ENCODE measurements around the gene DCAF12.

Gene DCAF12

DNA sequence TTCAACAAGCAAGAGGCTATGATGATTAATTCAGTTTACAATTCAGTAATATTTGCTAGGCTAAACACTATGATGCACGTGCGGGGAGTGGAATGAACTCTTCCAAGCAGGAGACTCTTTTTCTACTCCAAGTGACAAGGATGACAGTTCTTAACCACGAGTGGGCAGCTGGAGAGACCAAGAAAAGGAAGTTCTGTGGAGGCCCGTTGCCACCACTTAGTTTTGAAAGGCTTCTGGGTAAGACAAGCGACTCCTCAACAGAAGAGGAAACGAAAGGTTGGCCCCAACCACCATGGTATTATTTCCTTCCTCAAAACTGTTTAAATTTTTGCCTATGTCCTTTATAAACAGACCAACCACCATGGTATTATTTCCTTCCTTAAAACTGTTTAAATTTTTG is 2.8 kb downstream of the DCAF12 start:
- H2AFZ ChIP-seq (ENCODE audit: low read length) = no peak overlapping the region
- no peak for DNase-seq (ENCODE audit: low spot score)
- no peak overlapping the region for H3K4me2 ChIP-seq (ENCODE audit: insufficient read depth, low read length, poor library complexity, severe bottlenecking)
- no peak overlapping the region for H3K14ac ChIP-seq (ENCODE audit: low read length)
- no peak overlapping the region for H2AK5ac ChIP-seq (ENCODE audit: low read depth, low read length)
- H3K4me1 ChIP-seq (ENCODE audit: control insufficient read depth in 2 of 2, insufficient read depth in 1 of 2, low read depth in 1 of 2, low read length in 2 of 2) = peaks cover 6 to 16% of the 10 kb centered on the region in 2 donors
- no peak overlapping the region for H2BK15ac ChIP-seq (ENCODE audit: low read length)
- H3K9me3 ChIP-seq (replicated peaks in 1 of 2; ENCODE audit: control insufficient read depth in 2 of 2, insufficient read depth in 1 of 2, low read depth in 1 of 2, low read length in 2 of 2) = peaks cover 0 to 2% of the 10 kb centered on the region in 2 donors
- no peak overlapping the region for H3K23ac ChIP-seq (ENCODE audit: low read depth, low read length, poor library complexity)
- H3K79me1 ChIP-seq (ENCODE audit: low read depth, low read length) = peaks cover 8% of the 10 kb centered on the region
- no peak overlapping the region for H3K18ac ChIP-seq (ENCODE audit: low read length)
- no peaks in the 10 kb centered on the region for H3K27me3 ChIP-seq (ENCODE audit: control insufficient read depth in 3 of 3, insufficient read depth in 3 of 3, low read depth in 1 of 3, low read length in 3 of 3)
- H3K4me3 ChIP-seq (ENCODE audit: low read length in 2 of 2) = no peak overlapping the region
- H4K91ac ChIP-seq (ENCODE audit: low read depth, low read length, poor library complexity) = no peak overlapping the region
- H2BK12ac ChIP-seq (ENCODE audit: low read length) = no peak overlapping the region
- H3K9ac ChIP-seq (ENCODE audit: low read depth, low read length, poor library complexity) = no peak overlapping the region
- H2BK5ac ChIP-seq (ENCODE audit: low read length) = no peak overlapping the region
- no CpG with 5 or more reads among the region's 6 CpGs for WGBS, 2 donors (ENCODE audit: extremely low coverage in 2 of 2, insufficient read length in 2 of 2, insufficient replicate concordance in 1 of 2)
- H3K36me3 ChIP-seq (replicated peaks in 1 of 2; ENCODE audit: control insufficient read depth in 2 of 2, insufficient read depth in 2 of 2, low read length in 2 of 2) = peaks cover 15 to 60% of the 10 kb centered on the region in 2 donors
- H3K27ac ChIP-seq (replicated peaks; ENCODE audit: low read length) = no peak overlapping the region
- H3K4ac ChIP-seq (ENCODE audit: low read length) = no peak overlapping the region
- no peak overlapping the region for H4K8ac ChIP-seq (ENCODE audit: low read depth, low read length)
- no peak overlapping the region for H2BK120ac ChIP-seq (ENCODE audit: low read depth, low read length)

GRCh38 chr9:34121996-34122395 is 4.5 kb downstream of the DCAF12 start:
- H2BK12ac ChIP-seq (ENCODE audit: low read length) = no peak overlapping the region
- no peak overlapping the region for H3K18ac ChIP-seq (ENCODE audit: low read length)
- H3K9ac ChIP-seq (ENCODE audit: low read depth, low read length, poor library complexity) = no peak overlapping the region
- H2BK5ac ChIP-seq (ENCODE audit: low read length) = no peak overlapping the region
- H3K23ac ChIP-seq (ENCODE audit: low read depth, low read length, poor library complexity) = no peak overlapping the region
- H3K27ac ChIP-seq (replicated peaks; ENCODE audit: low read length) = no peak overlapping the region
- no peak overlapping the region for H3K4me3 ChIP-seq (ENCODE audit: low read length in 2 of 2)
- H2AFZ ChIP-seq (ENCODE audit: low read length) = no peak overlapping the region
- no peak overlapping the region for H4K8ac ChIP-seq (ENCODE audit: low read depth, low read length)
- H3K36me3 ChIP-seq (replicated peaks in 1 of 2; ENCODE audit: control insufficient read depth in 2 of 2, insufficient read depth in 2 of 2, low read length in 2 of 2) = peaks cover 15 to 75% of the 10 kb centered on the region in 2 donors
- H3K4me1 ChIP-seq (ENCODE audit: control insufficient read depth in 2 of 2, insufficient read depth in 1 of 2, low read depth in 1 of 2, low read length in 2 of 2) = peaks cover 3 to 9% of the 10 kb centered on the region in 2 donors
- H3K14ac ChIP-seq (ENCODE audit: low read length) = no peak overlapping the region
- H3K27me3 ChIP-seq (ENCODE audit: control insufficient read depth in 3 of 3, insufficient read depth in 3 of 3, low read depth in 1 of 3, low read length in 3 of 3) = no peaks in the 10 kb centered on the region
- H2BK120ac ChIP-seq (ENCODE audit: low read depth, low read length) = no peak overlapping the region
- no peak overlapping the region for H3K4ac ChIP-seq (ENCODE audit: low read length)
- H3K79me1 ChIP-seq (ENCODE audit: low read depth, low read length) = peaks cover 8% of the 10 kb centered on the region
- no CpG with 5 or more reads among the region's 3 CpGs for WGBS, 2 donors (ENCODE audit: extremely low coverage in 2 of 2, insufficient read length in 2 of 2, insufficient replicate concordance in 1 of 2)
- DNase-seq (ENCODE audit: low spot score) = no peak
- H2BK15ac ChIP-seq (ENCODE audit: low read length) = no peak overlapping the region
- no peak overlapping the region for H2AK5ac ChIP-seq (ENCODE audit: low read depth, low read length)
- peaks cover 0 to 2% of the 10 kb centered on the region in 2 donors for H3K9me3 ChIP-seq (replicated peaks in 1 of 2; ENCODE audit: control insufficient read depth in 2 of 2, insufficient read depth in 1 of 2, low read depth in 1 of 2, low read length in 2 of 2)
- no peak overlapping the region for H3K4me2 ChIP-seq (ENCODE audit: insufficient read depth, low read length, poor library complexity, severe bottlenecking)
- no peak overlapping the region for H4K91ac ChIP-seq (ENCODE audit: low read depth, low read length, poor library complexity)

GRCh38 chr9:34119713-34120112 is 6.8 kb downstream of the DCAF12 start:
- Histone ChIP-seq H3K36me3 (replicated peaks in 1 of 2; ENCODE audit: control insufficient read depth in 2 of 2, insufficient read depth in 2 of 2, low read length in 2 of 2) (peaks cover 15 to 89% of the 10 kb centered on the region in 2 donors), H3K79me1 (ENCODE audit: low read depth, low read length) (peaks cover under 1% of the 10 kb centered on the region), H3K27me3 (ENCODE audit: control insufficient read depth in 3 of 3, insufficient read depth in 3 of 3, low read depth in 1 of 3, low read length in 3 of 3) (no peaks in the 10 kb centered on the region), H3K23ac (ENCODE audit: low read depth, low read length, poor library complexity) (no peak overlapping the region), H3K18ac (ENCODE audit: low read length) (no peak overlapping the region), H2BK15ac (ENCODE audit: low read length) (no peak overlapping the region), H3K4ac (ENCODE audit: low read length) (no peak overlapping the region), H2BK12ac (ENCODE audit: low read length) (no peak overlapping the region), H3K9me3 (replicated peaks in 1 of 2; ENCODE audit: control insufficient read depth in 2 of 2, insufficient read depth in 1 of 2, low read depth in 1 of 2, low read length in 2 of 2) (no peaks in the 10 kb centered on the region), H3K14ac (ENCODE audit: low read length) (no peak overlapping the region), H2AK5ac (ENCODE audit: low read depth, low read length) (no peak overlapping the region), H2BK5ac (ENCODE audit: low read length) (no peak overlapping the region), H3K27ac (replicated peaks; ENCODE audit: low read length) (no peak overlapping the region), H4K8ac (ENCODE audit: low read depth, low read length) (no peak overlapping the region), H3K4me1 (ENCODE audit: control insufficient read depth in 2 of 2, insufficient read depth in 1 of 2, low read depth in 1 of 2, low read length in 2 of 2) (peaks cover 0 to 3% of the 10 kb centered on the region in 2 donors), H2BK120ac (ENCODE audit: low read depth, low read length) (no peak overlapping the region), H2AFZ (ENCODE audit: low read length) (no peak overlapping the region), H3K4me3 (ENCODE audit: low read length in 2 of 2) (no peak overlapping the region), H3K4me2 (ENCODE audit: insufficient read depth, low read length, poor library complexity, severe bottlenecking) (no peak overlapping the region), H3K9ac (ENCODE audit: low read depth, low read length, poor library complexity) (no peak overlapping the region), H4K91ac (ENCODE audit: low read depth, low read length, poor library complexity) (no peak overlapping the region)
- no CpG with 5 or more reads among the region's 3 CpGs for WGBS, 2 donors (ENCODE audit: extremely low coverage in 2 of 2, insufficient read length in 2 of 2, insufficient replicate concordance in 1 of 2)
- no peak for DNase-seq (ENCODE audit: low spot score)

DNA sequence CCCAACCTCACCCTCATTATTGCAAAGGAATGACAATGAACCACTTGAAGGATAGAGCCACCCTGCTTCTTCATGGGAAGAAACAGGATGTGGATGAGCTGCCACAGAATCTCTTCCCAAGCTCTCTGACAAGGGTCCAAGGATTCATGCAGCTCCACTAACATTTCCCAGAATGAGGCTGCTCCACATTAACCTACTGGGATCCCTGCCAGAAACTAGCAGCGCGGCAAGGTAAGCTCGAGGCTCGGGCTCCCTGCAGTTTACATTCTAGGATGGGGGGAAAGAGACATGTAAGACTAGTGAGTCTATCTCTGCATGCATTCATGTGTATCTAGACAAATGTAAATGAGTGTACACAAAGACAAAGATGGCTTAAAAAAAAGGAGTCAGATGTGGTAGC is 12.1 kb downstream of the DCAF12 start:
- no peak overlapping the region for H2BK5ac ChIP-seq (ENCODE audit: low read length)
- no peak overlapping the region for H3K4ac ChIP-seq (ENCODE audit: low read length)
- no peak overlapping the region for H2BK15ac ChIP-seq (ENCODE audit: low read length)
- H3K79me1 ChIP-seq (ENCODE audit: low read depth, low read length) = peaks cover under 1% of the 10 kb centered on the region
- H3K4me1 ChIP-seq (ENCODE audit: control insufficient read depth in 2 of 2, insufficient read depth in 1 of 2, low read depth in 1 of 2, low read length in 2 of 2) = no peaks in the 10 kb centered on the region
- H3K27ac ChIP-seq (replicated peaks; ENCODE audit: low read length) = no peak overlapping the region
- peaks cover 13 to 76% of the 10 kb centered on the region in 2 donors for H3K36me3 ChIP-seq (replicated peaks in 1 of 2; ENCODE audit: control insufficient read depth in 2 of 2, insufficient read depth in 2 of 2, low read length in 2 of 2)
- no peak overlapping the region for H2BK120ac ChIP-seq (ENCODE audit: low read depth, low read length)
- H4K8ac ChIP-seq (ENCODE audit: low read depth, low read length) = no peak overlapping the region
- H3K18ac ChIP-seq (ENCODE audit: low read length) = no peak overlapping the region
- no peak overlapping the region for H3K9ac ChIP-seq (ENCODE audit: low read depth, low read length, poor library complexity)
- H2AFZ ChIP-seq (ENCODE audit: low read length) = no peak overlapping the region
- DNase-seq (ENCODE audit: low spot score) = no peak
- no peak overlapping the region for H2BK12ac ChIP-seq (ENCODE audit: low read length)
- no peak overlapping the region for H4K91ac ChIP-seq (ENCODE audit: low read depth, low read length, poor library complexity)
- no peak overlapping the region for H3K4me3 ChIP-seq (ENCODE audit: low read length in 2 of 2)
- no peak overlapping the region for H3K23ac ChIP-seq (ENCODE audit: low read depth, low read length, poor library complexity)
- no peak overlapping the region for H3K4me2 ChIP-seq (ENCODE audit: insufficient read depth, low read length, poor library complexity, severe bottlenecking)
- WGBS, 2 donors (ENCODE audit: extremely low coverage in 2 of 2, insufficient read length in 2 of 2, insufficient replicate concordance in 1 of 2) = no CpG with 5 or more reads among the region's 4 CpGs
- no peaks in the 10 kb centered on the region for H3K27me3 ChIP-seq (ENCODE audit: control insufficient read depth in 3 of 3, insufficient read depth in 3 of 3, low read depth in 1 of 3, low read length in 3 of 3)
- H3K9me3 ChIP-seq (replicated peaks in 1 of 2; ENCODE audit: control insufficient read depth in 2 of 2, insufficient read depth in 1 of 2, low read depth in 1 of 2, low read length in 2 of 2) = no peaks in the 10 kb centered on the region
- no peak overlapping the region for H3K14ac ChIP-seq (ENCODE audit: low read length)
- H2AK5ac ChIP-seq (ENCODE audit: low read depth, low read length) = no peak overlapping the region

All from neuronal stem cell (in vitro differentiated cells).